HG02885 (cell line): ENCODE results near the gene GLT8D1.
"Not testable (repeated sequence)": the region's sequence is repeated elsewhere in the genome, so short reads cannot be mapped to it uniquely, and the experiment has no call there.

Source experiments
- ATAC-seq: cut with Tn5 transposase; IDR thresholded peaks from one replicate; pipeline ENCODE4 v1.9.1; 2021; ENCODE audit warnings: mild to moderate bottlenecking; ENCODE audit not compliant: unreplicated experiment, poor library complexity

Gene GLT8D1, protein sequence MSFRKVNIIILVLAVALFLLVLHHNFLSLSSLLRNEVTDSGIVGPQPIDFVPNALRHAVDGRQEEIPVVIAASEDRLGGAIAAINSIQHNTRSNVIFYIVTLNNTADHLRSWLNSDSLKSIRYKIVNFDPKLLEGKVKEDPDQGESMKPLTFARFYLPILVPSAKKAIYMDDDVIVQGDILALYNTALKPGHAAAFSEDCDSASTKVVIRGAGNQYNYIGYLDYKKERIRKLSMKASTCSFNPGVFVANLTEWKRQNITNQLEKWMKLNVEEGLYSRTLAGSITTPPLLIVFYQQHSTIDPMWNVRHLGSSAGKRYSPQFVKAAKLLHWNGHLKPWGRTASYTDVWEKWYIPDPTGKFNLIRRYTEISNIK

GRCh38 chr3:52705688-52706686 is at the start of gene GLT8D1, which contains the start of gene SPCS1:
TSS of gene GLT8D1 (minus strand) at chr3:52705791. CDS start at chr3:52700460, 5,331 bp downstream.
TSS of gene SPCS1 (plus strand) at chr3:52706106. CDS start at chr3:52706247, 141 bp downstream.
- ATAC-seq: peak; percentile 82

GRCh38 chr3:52754373-52754772 is 48.8 kb upstream of the GLT8D1 start:
- ATAC-seq: no peak

DNA sequence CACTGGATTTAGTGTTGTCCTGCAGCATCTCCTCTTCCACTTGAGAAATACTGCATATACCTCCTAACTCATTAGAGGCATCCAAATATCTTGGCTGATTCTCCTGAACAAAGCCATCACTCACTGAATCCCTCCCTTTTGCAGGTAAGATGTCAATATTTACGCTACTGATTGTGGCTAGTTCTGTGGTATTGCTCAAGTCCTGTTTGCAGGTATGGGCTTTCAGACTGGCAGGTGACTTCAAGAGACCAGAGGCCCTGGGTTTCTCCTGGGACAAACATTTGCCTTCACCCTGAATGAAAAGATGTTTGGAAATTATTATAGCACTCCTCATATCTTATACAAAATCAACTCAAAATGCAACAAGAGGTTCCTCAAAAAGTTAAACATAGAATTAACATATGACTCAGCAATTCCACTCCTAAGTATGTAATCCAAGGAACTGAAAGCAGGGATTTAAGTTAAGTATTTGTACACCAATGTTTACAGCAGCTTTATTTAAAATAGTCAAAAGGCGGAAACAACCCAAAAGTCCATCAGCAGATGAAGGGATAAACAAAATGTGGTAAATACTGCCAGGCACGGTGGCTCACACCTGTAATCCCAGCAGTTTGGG is 46.6 kb upstream of the GLT8D1 start:
- ATAC-seq: no peak

- ATAC-seq: no peak
These were observed 38.1 kb upstream of the GLT8D1 start for GRCh38 chr3:52743721-52744120.

DNA sequence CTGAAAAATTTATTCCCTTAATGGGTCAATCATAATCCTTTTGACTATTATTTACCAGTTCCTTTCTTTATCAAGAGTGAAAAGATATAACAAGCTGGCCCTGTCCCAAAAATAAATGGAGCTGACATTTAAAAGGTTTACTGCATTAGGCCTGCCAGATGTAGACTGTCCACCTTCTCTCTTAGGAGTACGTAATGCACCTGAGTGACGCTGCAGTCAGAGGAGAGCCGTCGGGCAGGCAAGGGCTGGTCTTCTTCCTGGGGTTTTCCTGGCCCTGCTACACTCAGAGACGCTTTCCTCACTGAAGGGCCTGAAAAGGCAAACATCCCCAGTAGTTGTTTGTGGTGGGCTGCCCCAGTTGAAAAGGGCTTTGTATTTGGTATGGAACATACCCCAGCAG is 37.6 kb upstream of the GLT8D1 start:
- no peak for ATAC-seq

DNA sequence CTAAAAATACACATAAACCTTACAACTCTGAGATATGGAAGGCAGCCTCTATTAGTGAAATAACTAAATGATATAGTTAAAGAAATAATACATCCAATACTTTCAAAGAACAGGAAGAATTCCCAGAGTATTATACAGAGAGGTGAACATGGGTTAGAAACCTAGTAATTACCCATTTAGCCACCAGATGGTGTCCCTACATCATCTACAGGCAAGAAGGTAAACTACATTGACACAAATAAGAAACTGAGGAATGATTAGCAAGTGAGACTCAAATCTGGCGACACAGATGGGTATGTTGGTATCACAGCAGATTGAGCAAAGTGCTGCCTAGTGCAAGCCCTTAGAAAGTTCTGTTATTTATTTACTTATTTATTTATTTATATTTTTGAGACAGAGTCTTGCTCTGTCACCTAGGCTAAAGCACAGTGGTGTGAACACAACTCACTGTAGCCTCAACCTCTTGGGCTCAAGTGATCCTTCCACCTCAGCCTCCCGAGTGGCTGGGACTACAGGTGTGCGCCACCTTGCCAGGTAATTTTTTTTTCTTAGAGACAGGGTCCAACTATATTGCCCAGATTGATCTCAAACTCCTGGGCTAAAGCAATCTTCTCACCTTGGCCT is 36.9 kb upstream of the GLT8D1 start:
- ATAC-seq: no peak

DNA sequence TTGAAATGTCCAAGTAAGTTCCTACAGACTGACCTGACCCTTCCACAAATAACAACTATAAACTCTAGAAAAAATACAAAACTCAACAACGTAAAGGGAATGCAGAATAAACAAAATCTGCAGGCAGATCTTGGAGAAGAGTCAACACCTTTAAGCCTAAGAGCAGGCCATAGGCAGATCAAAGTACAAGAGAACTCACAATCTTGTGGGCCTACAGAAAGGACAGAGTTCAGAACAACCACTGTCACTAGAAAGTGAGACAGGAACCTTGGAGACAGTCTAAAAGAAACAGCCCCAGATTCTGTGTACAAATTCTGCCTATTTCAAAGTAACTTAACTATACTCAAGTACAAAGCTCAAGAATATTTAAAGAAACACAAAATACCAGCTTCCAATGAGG is 34.1 kb upstream of the GLT8D1 start:
- no peak for ATAC-seq

GRCh38 chr3:52733256-52733891 is 27.8 kb upstream of the GLT8D1 start:
- ATAC-seq: no peak

GRCh38 chr3:52731590-52731989 is 26.0 kb upstream of the GLT8D1 start:
- ATAC-seq: no peak

DNA sequence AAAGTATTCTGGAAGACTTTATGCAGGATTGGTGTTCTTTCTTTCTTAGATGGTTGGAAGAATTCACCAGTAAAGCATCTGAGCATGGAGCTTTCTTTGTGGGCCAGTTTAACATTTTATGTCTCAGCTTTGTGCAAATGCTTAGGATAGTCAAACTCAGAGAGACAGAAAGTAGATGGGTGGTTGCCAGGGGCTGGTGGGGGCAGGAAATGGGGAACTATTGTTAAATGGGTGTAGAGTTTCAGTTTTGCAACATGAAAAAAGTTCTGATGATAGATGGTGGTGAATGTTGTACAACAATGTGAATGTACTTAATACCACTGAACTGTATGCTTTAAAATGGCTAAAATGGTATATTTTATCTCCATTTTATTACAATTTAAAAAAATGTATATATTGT is 25.1 kb upstream of the GLT8D1 start:
- no peak for ATAC-seq

GRCh38 chr3:52728753-52729152 is 23.2 kb upstream of the GLT8D1 start:
- ATAC-seq: not testable (repeated sequence)

DNA sequence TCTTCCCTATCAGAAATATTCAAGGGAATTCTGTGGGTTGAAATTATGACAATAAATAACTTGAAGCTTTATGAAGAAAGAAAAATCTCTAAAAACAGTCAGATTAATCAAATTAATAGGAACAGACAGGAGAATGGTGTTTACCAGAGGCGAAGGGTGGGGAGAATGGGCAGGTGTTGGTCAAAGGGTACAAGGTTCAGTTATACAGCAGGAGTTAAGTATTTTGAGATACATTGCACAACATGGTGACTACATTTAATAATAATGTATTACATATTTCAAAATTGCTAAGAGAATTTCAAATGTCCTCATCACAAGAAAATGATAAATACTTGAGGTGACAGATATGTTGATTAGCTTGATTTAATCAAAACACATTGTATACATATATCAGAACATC is 18.9 kb upstream of the GLT8D1 start:
- ATAC-seq: no peak

- no peak for ATAC-seq
These were observed 18.3 kb upstream of the GLT8D1 start for GRCh38 chr3:52723935-52724334.

DNA sequence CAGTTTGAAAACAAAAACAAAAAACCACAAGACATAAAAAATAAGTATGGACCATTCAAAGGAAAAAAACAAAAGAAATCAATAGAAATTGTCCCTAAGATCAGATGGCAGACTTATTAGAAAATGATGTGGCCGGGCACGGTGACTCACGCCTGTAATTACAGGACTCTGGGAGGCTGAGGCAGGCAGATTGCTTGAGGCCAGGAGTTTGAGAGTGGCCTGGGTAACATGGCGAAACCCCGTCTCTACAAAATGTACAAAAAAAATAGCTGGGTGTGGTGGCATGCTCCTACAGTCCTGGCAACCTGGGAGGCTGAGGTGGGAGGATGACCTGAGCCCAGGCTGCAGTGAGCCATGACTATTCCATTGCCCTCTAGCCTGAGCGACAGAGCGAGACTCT is 16.9 kb upstream of the GLT8D1 start:
- no peak for ATAC-seq

- ATAC-seq: no peak
These were observed 16.1 kb upstream of the GLT8D1 start for GRCh38 chr3:52721730-52722008.

DNA sequence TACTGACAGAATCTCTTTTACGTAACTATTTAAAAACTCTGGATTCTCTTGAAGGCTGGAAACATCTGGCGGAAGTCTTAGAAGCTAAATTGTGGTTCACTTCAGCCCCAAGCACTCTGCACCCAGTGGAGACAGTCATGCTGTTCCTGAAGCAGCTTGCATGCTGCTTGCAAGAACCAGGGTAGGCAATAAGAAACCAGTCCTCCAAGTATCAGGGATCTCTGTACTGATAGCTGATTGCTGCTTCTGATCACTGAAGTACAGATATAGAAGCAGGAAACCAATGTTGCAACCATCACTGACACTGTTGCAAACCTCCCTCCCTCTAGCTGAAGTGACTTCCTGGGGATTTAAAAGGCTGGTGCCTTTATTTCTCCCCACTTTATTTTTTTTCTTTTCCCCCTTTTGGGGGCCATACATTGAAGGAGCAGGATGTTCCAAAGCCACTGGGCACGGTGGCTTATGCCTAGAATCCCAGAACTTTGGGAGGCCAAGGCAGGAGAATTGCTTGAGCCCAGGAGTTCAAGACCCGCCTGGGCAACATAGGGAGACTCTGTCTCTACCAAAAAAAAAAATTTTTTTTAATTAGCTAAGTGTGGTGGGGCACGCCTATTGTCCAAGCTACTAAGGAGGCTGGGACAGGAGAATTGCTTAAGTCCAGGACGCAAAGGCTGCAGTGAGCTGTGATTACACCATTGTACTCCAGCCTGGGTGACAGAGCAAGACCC is 15.6 kb upstream of the GLT8D1 start:
- ATAC-seq: no peak

DNA sequence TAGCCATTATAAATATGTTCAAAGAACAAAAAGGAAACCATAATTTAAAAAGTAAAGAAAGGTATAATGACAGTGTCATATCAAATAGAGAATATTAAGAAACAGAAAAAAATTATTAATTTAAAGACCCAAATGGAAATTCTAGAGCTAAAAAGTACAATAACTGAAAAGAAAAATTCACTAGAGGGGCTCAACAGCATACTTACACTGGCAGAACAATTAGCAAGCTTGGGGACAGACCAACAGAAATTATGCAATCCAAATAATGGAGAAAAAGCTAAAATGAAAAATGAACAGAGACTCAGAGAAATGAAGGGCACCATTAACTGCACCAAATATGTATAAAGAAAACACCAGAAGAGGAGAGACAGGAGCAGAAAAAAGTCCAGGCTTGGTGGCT is 14.0 kb upstream of the GLT8D1 start:
- no peak for ATAC-seq

- no peak for ATAC-seq
These were observed 10.2 kb upstream of the GLT8D1 start for GRCh38 chr3:52715714-52716305.
